Activated naive CD8-positive, alpha-beta T cell (primary cell): ENCODE results near the gene OSGEP.

Experiments used
- H3K27ac Mint-ChIP-seq: one replicate; pipeline ENCODE4 v1.8.0; 2021; ENCODE audit warnings: mixed read lengths
- H3K27me3 Mint-ChIP-seq: one replicate; pipeline ENCODE4 v1.8.0; 2021; ENCODE audit warnings: mixed read lengths
- H3K36me3 Mint-ChIP-seq: one replicate; pipeline ENCODE4 v1.8.0; 2021; ENCODE audit warnings: mixed read lengths
- H3K4me1 Mint-ChIP-seq: one replicate; pipeline ENCODE4 v1.8.0; 2021; ENCODE audit warnings: low read depth, mixed read lengths
- H3K4me3 Mint-ChIP-seq: one replicate; pipeline ENCODE4 v1.8.0; 2021; ENCODE audit warnings: mild to moderate bottlenecking, mixed read lengths
- H3K9me3 Mint-ChIP-seq: one replicate; pipeline ENCODE4 v1.8.0; 2021; ENCODE audit warnings: low read depth, mixed read lengths

The OSGEP gene

GRCh38 chr14:20427231-20428009, 27.2 kb downstream of the OSGEP start:
- no peaks in the 10 kb centered on the region for H3K36me3 Mint-ChIP-seq
- H3K27ac Mint-ChIP-seq, result peak overlapping the region; percentile 86
- peaks cover 38% of the 10 kb centered on the region for H3K4me1 Mint-ChIP-seq
- no peaks in the 10 kb centered on the region for H3K27me3 Mint-ChIP-seq
- peak overlapping the region; percentile 65 for H3K4me3 Mint-ChIP-seq
- H3K9me3 Mint-ChIP-seq, result no peaks in the 10 kb centered on the region

- Mint-ChIP-seq H3K27ac (no peak overlapping the region), H3K4me3 (no peak overlapping the region), H3K36me3 (no peaks in the 10 kb centered on the region), H3K9me3 (no peaks in the 10 kb centered on the region), H3K27me3 (no peaks in the 10 kb centered on the region), H3K4me1 (peaks cover 32% of the 10 kb centered on the region)
Measured at GRCh38 chr14:20424851-20425250, 29.8 kb downstream of the OSGEP start.

- H3K27ac Mint-ChIP-seq, result no peak overlapping the region
- H3K27me3 Mint-ChIP-seq, result no peaks in the 10 kb centered on the region
- no peak overlapping the region for H3K4me3 Mint-ChIP-seq
- H3K9me3 Mint-ChIP-seq, result no peaks in the 10 kb centered on the region
- H3K36me3 Mint-ChIP-seq, result no peaks in the 10 kb centered on the region
- H3K4me1 Mint-ChIP-seq, result peaks cover 13% of the 10 kb centered on the region
Measured at GRCh38 chr14:20422886-20423285, 31.7 kb downstream of the OSGEP start.

- H3K36me3 Mint-ChIP-seq, result no peaks in the 10 kb centered on the region
- H3K4me3 Mint-ChIP-seq, result no peak overlapping the region
- H3K4me1 Mint-ChIP-seq, result peaks cover 5% of the 10 kb centered on the region
- no peaks in the 10 kb centered on the region for H3K27me3 Mint-ChIP-seq
- H3K27ac Mint-ChIP-seq, result no peak overlapping the region
- no peaks in the 10 kb centered on the region for H3K9me3 Mint-ChIP-seq
Measured at GRCh38 chr14:20421267-20421666, 33.3 kb downstream of the OSGEP start.

- no peak overlapping the region for H3K27ac Mint-ChIP-seq
- no peak overlapping the region for H3K4me3 Mint-ChIP-seq
- H3K36me3 Mint-ChIP-seq, result no peaks in the 10 kb centered on the region
- H3K4me1 Mint-ChIP-seq, result peaks cover 11% of the 10 kb centered on the region
- H3K27me3 Mint-ChIP-seq, result no peaks in the 10 kb centered on the region
- H3K9me3 Mint-ChIP-seq, result no peaks in the 10 kb centered on the region
Measured at GRCh38 chr14:20419419-20419818, 35.2 kb downstream of the OSGEP start.

GRCh38 chr14:20418501-20418909, 36.1 kb downstream of the OSGEP start:
- no peak overlapping the region for H3K27ac Mint-ChIP-seq

GRCh38 chr14:20417250-20418186, 37.1 kb downstream of the OSGEP start:
- Mint-ChIP-seq H3K9me3 (no peaks in the 10 kb centered on the region), H3K27ac (no peak overlapping the region), H3K4me3 (no peak overlapping the region), H3K27me3 (no peaks in the 10 kb centered on the region), H3K4me1 (peaks cover 24% of the 10 kb centered on the region), H3K36me3 (no peaks in the 10 kb centered on the region)

More at GRCh38 chr14:20418501-20418909, 36.1 kb downstream of the OSGEP start:
- Mint-ChIP-seq H3K4me1 (peaks cover 19% of the 10 kb centered on the region), H3K9me3 (no peaks in the 10 kb centered on the region), H3K4me3 (no peak overlapping the region), H3K27me3 (no peaks in the 10 kb centered on the region), H3K36me3 (no peaks in the 10 kb centered on the region)

GRCh38 chr14:20416223-20416622, 38.4 kb downstream of the OSGEP start:
- Mint-ChIP-seq H3K36me3 (no peaks in the 10 kb centered on the region), H3K27ac (peak overlapping the region; percentile 85), H3K4me1 (peaks cover 33% of the 10 kb centered on the region), H3K4me3 (no peak overlapping the region), H3K27me3 (no peaks in the 10 kb centered on the region), H3K9me3 (no peaks in the 10 kb centered on the region)

GRCh38 chr14:20415782-20416206, 38.8 kb downstream of the OSGEP start:
- H3K4me1 Mint-ChIP-seq, result peaks cover 36% of the 10 kb centered on the region
- H3K4me3 Mint-ChIP-seq, result no peak overlapping the region
- no peaks in the 10 kb centered on the region for H3K27me3 Mint-ChIP-seq
- H3K27ac Mint-ChIP-seq, result peak overlapping the region; percentile 85
- no peaks in the 10 kb centered on the region for H3K36me3 Mint-ChIP-seq
- no peaks in the 10 kb centered on the region for H3K9me3 Mint-ChIP-seq

GRCh38 chr14:20413744-20414082, 40.9 kb downstream of the OSGEP start:
- peak overlapping the region; percentile 95 for H3K27ac Mint-ChIP-seq
- H3K4me3 Mint-ChIP-seq, result peak overlapping the region; percentile 99
- no peaks in the 10 kb centered on the region for H3K9me3 Mint-ChIP-seq
- H3K27me3 Mint-ChIP-seq, result no peaks in the 10 kb centered on the region
- H3K36me3 Mint-ChIP-seq, result no peaks in the 10 kb centered on the region
- peaks cover 45% of the 10 kb centered on the region for H3K4me1 Mint-ChIP-seq

- Mint-ChIP-seq H3K4me3 (peak within 1 kb of the TSS; percentile 99), H3K4me1 (peaks cover 45% of the 10 kb centered on the region), H3K36me3 (no peaks in the 10 kb centered on the region), H3K27ac (peak within 1 kb of the TSS; percentile 95), H3K27me3 (no peaks in the 10 kb centered on the region), H3K9me3 (no peaks in the 10 kb centered on the region)
Measured at GRCh38 chr14:20412876-20413743, 41.5 kb downstream of the OSGEP start, which contains the start of gene TEP1. TEP1 (minus strand) TSS chr14:20413501; CDS start chr14:20408439, 5,062 bp downstream.

GRCh38 chr14:20412411-20412810, 42.2 kb downstream of the OSGEP start:
- peak overlapping the region; percentile 99 for H3K4me3 Mint-ChIP-seq
- H3K9me3 Mint-ChIP-seq, result no peaks in the 10 kb centered on the region
- no peaks in the 10 kb centered on the region for H3K36me3 Mint-ChIP-seq
- H3K27ac Mint-ChIP-seq, result peak overlapping the region; percentile 95
- H3K4me1 Mint-ChIP-seq, result peaks cover 45% of the 10 kb centered on the region
- H3K27me3 Mint-ChIP-seq, result no peaks in the 10 kb centered on the region

GRCh38 chr14:20409226-20409625, 45.4 kb downstream of the OSGEP start:
- Mint-ChIP-seq H3K4me3 (no peak overlapping the region), H3K9me3 (no peaks in the 10 kb centered on the region), H3K36me3 (peaks cover 3% of the 10 kb centered on the region), H3K4me1 (peaks cover 51% of the 10 kb centered on the region), H3K27me3 (no peaks in the 10 kb centered on the region), H3K27ac (peak overlapping the region; percentile 50)

GRCh38 chr14:20403521-20403920, 51.1 kb downstream of the OSGEP start:
- peaks cover 16% of the 10 kb centered on the region for H3K36me3 Mint-ChIP-seq
- no peak overlapping the region for H3K4me3 Mint-ChIP-seq
- no peaks in the 10 kb centered on the region for H3K27me3 Mint-ChIP-seq
- no peaks in the 10 kb centered on the region for H3K9me3 Mint-ChIP-seq
- peaks cover 40% of the 10 kb centered on the region for H3K4me1 Mint-ChIP-seq
- H3K27ac Mint-ChIP-seq, result peak overlapping the region; percentile 78
